Ovary (tissue), 9 donors: ENCODE data around the gene OR2H1. TPM values are rescaled to one million over a fixed set of nuclear protein-coding genes. Genes with fewer than 3 reads are reported as not detected.
"Not testable (repeated sequence)": the region's sequence is repeated elsewhere in the genome, so short reads cannot be mapped to it uniquely, and the experiment has no call there.

Experiments
- DNase-seq, 5 donors: peaks; one replicate each; pipeline ENCODE4 v3.0.0-alpha.2; 2019 to 2020
- H3K27ac ChIP-seq, 2 donors: fragments of 200-600 bp; one replicate each; pipeline versions ENCODE4 v1.5.1 to v1.8.0; 2019 to 2022
- H3K27me3 ChIP-seq: fragments of 200-600 bp; one replicate; pipeline ENCODE4 v1.8.0; 2022
- H3K36me3 ChIP-seq: fragments of 200-600 bp; sonication (generic); one replicate; pipeline ENCODE4 v1.5.1; 2019
- H3K4me1 ChIP-seq: one replicate; pipeline ENCODE4 v1.8.1; 2013; ENCODE audit warnings: mild to moderate bottlenecking, moderate library complexity; ENCODE audit not compliant: insufficient read depth
- H3K4me3 ChIP-seq: fragments of 200-600 bp; sonication (generic); one replicate; pipeline ENCODE4 v1.5.1; 2017
- H3K9me3 ChIP-seq, 2 donors: fragments of 200-600 bp in 1 of 2; sonication (generic) in 1 of 2; one replicate each; pipeline versions ENCODE4 v1.5.1 to v1.8.1; 2013 to 2019; ENCODE audit warnings: mild to moderate bottlenecking in 1 of 2, moderate library complexity in 1 of 2
- EP300 ChIP-seq: sonication (generic); formaldehyde crosslinking; IDR thresholded peaks from one replicate; pipeline ENCODE4 v1.6.1; 2017; ENCODE audit warnings: antibody characterized with exemption
- POLR2A ChIP-seq: fragments of 450-650 bp; IDR thresholded peaks from one replicate; pipeline ENCODE4 v1.6.1; 2017; ENCODE audit warnings: antibody characterized with exemption, mild to moderate bottlenecking, moderate library complexity
- whole genome bisulfite sequencing, 3 donors: extraction: QIAGEN DNeasy Blood & Tissue Kit in 1 of 3; methylation state at CpG; one replicate each; pipeline versions ENCODE4 v1.1.5 to v1.1.7; 2013 to 2017; 5-methylcytosine and 5-hydroxymethylcytosine counted together
- intact Hi-C, 4 donors: fragments of 100-400 bp; cut with DNase I; formaldehyde crosslinking; loops; one replicate each; pipeline versions ENCODE4 v1.11.0 to v1.15.1; 2022 to 2023
- polyA plus RNA-seq, 2 donors: library from polyadenylated mRNA; stranded (reverse); fragments of 200-250 nt in 1 of 2; fragments of 350-450 nt in 1 of 2; fragmentation: Illumina TruSeq in 1 of 2; extraction: RNeasy Lipid Tissue Mini Kit (QIAGEN cat#74804) in 1 of 2; gene quantifications; one replicate each; pipeline ENCODE4 v1.2.3, GENCODE V29; 2013 to 2014
- total RNA-seq, 7 donors: library from RNA; depleted of rRNA in 2 of 7; stranded (reverse); fragments of >200 nt in 2 of 7; fragmentation: NEBNext Ultra II Directional in 3 of 7; extraction: Animal tissue kit (Norgen Biotek cat#: 25700) in 3 of 7; gene quantifications; one replicate each; pipeline versions ENCODE4 v1.1.0 to v1.2.4, GENCODE V29; 2016 to 2023
- TF ChIP-seq, protein P1 (sequence below), 3 donors: fragments of 450-650 bp in 2 of 3; fragments of 200-600 bp in 1 of 3; IDR thresholded peaks; one replicate each; pipeline versions ENCODE4 v1.5.1 to v1.8.0; 2016 to 2022; ENCODE audit warnings: antibody characterized with exemption in 3 of 3, mild to moderate bottlenecking in 1 of 3
- donor health status: DM: no; HTN: no; CAD: no; lungs with moderate emphysema.
- donor health status: DM: no; HTN: no; CAD: no.
- donor health status: Bipolar disorder and iron deficiency.
- donor health status: DM: yes; HTN: yes; CAD: no.
- donor health status: DM: no; HTN: no; CAD: no.
- donor health status: DM: yes; HTN: yes; CAD: no.

The OR2H1 gene
- total and polyA plus RNA-seq, 9 donors = not detected

DNA sequence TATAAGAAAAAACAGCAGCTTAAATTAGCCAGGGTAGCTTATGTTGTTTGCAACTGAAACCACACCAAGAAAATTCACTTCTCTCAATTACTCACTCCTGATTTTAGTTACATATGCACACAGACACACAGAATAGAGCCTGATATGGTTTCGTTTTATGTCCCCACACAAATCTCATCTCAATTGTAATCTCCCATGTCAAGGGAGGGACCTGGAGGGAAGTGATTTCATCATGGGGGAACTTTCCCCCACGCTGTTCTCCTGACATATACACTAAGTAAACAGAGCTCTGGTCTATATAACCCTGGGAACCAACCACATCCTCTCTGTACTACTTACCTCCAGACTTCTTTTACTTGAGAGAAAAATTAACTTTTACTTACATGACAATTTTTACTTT lies 32.4 kb upstream of the OR2H1 start:
- WGBS, 3 donors = 44 to 51% (median 49%) methylated on average over 2 of the region's 2 CpGs

DNA sequence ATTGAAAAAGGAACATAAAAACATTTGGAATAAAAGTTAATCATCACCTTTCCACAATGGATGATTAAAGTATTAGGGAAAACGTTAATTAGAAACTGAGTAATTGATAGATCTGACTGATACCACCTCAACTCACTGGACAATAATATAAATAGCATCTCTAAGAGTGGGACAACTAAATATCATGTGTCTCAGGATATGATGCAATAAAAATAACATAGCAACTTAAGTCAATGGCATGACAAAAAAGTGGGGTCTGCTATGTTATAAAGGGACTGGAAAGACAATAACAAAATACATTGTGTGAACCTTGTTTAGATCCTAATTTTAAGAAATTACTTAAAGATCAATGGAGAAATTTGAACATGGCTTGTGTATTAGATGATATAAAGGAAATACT lies 31.9 kb upstream of the OR2H1 start:
- no peaks in the 10 kb centered on the region for H3K27me3 ChIP-seq
- intact Hi-C loops = no loop called here
- no peaks in the 10 kb centered on the region for H3K9me3 ChIP-seq
- no peak for DNase-seq
- TF ChIP-seq, protein P1, sequence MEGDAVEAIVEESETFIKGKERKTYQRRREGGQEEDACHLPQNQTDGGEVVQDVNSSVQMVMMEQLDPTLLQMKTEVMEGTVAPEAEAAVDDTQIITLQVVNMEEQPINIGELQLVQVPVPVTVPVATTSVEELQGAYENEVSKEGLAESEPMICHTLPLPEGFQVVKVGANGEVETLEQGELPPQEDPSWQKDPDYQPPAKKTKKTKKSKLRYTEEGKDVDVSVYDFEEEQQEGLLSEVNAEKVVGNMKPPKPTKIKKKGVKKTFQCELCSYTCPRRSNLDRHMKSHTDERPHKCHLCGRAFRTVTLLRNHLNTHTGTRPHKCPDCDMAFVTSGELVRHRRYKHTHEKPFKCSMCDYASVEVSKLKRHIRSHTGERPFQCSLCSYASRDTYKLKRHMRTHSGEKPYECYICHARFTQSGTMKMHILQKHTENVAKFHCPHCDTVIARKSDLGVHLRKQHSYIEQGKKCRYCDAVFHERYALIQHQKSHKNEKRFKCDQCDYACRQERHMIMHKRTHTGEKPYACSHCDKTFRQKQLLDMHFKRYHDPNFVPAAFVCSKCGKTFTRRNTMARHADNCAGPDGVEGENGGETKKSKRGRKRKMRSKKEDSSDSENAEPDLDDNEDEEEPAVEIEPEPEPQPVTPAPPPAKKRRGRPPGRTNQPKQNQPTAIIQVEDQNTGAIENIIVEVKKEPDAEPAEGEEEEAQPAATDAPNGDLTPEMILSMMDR (IDR thresholded peaks at IDR 0.05) = no peak
- TF ChIP-seq POLR2A = no peak
- TF ChIP-seq EP300 = no peak
- no peak overlapping the region for H3K27ac ChIP-seq
- H3K4me1 ChIP-seq = no peaks in the 10 kb centered on the region
- H3K4me3 ChIP-seq = no peak overlapping the region
- H3K36me3 ChIP-seq = no peaks in the 10 kb centered on the region
- 27 to 52% (median 38%) methylated on average over 1 of the region's 1 CpG for WGBS, 3 donors

More for the DNA sequence above, 32.4 kb upstream of the OR2H1 start:
- TF ChIP-seq POLR2A (no peak), EP300 (no peak)
- TF ChIP-seq, protein P1 (IDR thresholded peaks at IDR 0.05) = no peak
- no peak for DNase-seq
- H3K27me3 ChIP-seq = no peaks in the 10 kb centered on the region
- H3K9me3 ChIP-seq = no peaks in the 10 kb centered on the region
- no peak overlapping the region for H3K4me3 ChIP-seq
- intact Hi-C loops = no loop called here
- no peak overlapping the region for H3K27ac ChIP-seq
- no peaks in the 10 kb centered on the region for H3K4me1 ChIP-seq
- no peaks in the 10 kb centered on the region for H3K36me3 ChIP-seq

DNA sequence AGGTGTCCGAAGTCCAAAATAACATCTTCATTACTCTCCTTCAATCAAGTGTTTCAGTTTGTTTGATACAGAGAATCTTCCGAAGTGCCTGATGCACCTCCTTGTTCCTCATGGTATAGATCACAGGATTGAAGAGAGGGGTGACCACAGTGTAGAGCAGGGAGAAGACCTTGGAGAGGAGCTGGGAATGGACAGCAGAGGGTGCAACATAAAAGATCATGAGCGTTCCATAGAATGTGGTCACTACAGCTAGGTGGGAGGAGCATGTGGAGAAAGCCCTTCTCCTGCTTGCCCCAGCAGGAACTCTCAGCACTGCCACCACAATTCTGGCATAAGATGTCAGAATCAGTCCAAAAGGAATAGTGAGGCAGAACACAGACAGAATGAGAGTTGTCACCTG lies 30.3 kb upstream of the OR2H1 start:
- Histone ChIP-seq H3K36me3 (no peaks in the 10 kb centered on the region), H3K9me3 (no peaks in the 10 kb centered on the region), H3K4me3 (no peak overlapping the region), H3K4me1 (no peaks in the 10 kb centered on the region), H3K27ac (no peak overlapping the region), H3K27me3 (no peaks in the 10 kb centered on the region)
- intact Hi-C loops = no loop called here
- no peak for DNase-seq
- WGBS, 3 donors = 74 to 83% (median 82%) methylated on average over 3 of the region's 3 CpGs
- TF ChIP-seq, protein P1 (IDR thresholded peaks at IDR 0.05) = no peak
- TF ChIP-seq EP300 = no peak
- TF ChIP-seq POLR2A = no peak

DNA sequence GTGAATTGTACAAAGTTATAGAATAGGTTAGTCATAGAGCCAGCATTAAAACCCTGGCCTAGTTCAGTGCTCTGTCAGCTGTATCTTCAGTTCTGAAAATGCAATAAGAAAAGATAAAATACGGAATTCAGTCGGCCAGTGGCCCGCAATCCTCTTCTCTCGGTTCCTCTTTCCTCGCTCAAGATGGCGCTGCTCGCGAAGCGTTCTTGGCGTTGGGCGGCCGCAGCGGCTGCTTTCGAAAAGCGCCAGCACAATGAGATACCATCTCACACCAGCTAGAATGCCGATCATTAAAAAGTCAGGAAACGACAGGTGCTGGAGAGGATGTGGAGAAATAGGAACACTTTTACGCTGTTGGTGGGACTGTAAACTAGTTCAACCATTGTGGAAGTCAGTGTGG lies 20.2 kb upstream of the OR2H1 start:
- H3K27me3 ChIP-seq, H3K9me3 ChIP-seq, H3K4me1 ChIP-seq, intact Hi-C loops, H3K36me3 ChIP-seq, H3K27ac ChIP-seq, DNase-seq, H3K4me3 ChIP-seq: not testable (repeated sequence)
- 69 to 77% (median 73%) methylated on average over 18 of the region's 18 CpGs for WGBS, 3 donors

DNA sequence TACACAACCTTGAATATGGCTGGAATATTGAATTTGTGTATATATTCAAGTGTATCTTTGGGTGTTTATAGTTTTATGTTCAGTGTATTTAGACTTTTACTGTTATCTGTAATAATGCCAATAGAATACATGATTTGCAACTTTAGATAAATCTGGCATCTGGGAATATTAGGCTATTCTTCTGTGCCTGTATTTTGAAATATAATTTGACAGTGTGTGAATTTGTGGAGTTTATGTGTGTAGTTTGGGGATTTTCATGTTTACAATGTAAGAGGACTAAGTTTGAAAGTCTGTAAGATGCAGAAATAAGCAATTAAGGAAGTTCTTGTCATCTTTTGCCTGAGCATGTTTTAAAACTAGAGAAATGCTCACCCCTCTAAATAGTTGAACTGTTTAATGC lies 17.9 kb upstream of the OR2H1 start, which contains the start of gene OR10C1:
TSS of gene OR10C1 (plus strand) at position 301 of the 400 bp plus-strand sequence. CDS start 710 bp downstream, outside the sequence.
- TF ChIP-seq POLR2A (no peak), EP300 (no peak)
- TF ChIP-seq, protein P1 (IDR thresholded peaks at IDR 0.05) = no peak
- Histone ChIP-seq H3K4me3 (no peak within 1 kb of the TSS), H3K27ac (no peak within 1 kb of the TSS), H3K36me3 (no peaks in the 10 kb centered on the region), H3K9me3 (no peaks in the 10 kb centered on the region), H3K4me1 (no peaks in the 10 kb centered on the region), H3K27me3 (no peaks in the 10 kb centered on the region)
- DNase-seq = no peak
- intact Hi-C loops = no loop called here
